Fibroblast of pulmonary artery (primary cell): ENCODE measurements around the gene WDHD1.
"Not testable (repeated sequence)": the region's sequence is repeated elsewhere in the genome, so short reads cannot be mapped to it uniquely, and the experiment has no call there.

Experiments used
- DNase-seq: peaks from one replicate; pipeline ENCODE4 v3.0.0-alpha.2; 2010; ENCODE audit warnings: low read depth
- H3K4me3 ChIP-seq: replicated peaks from 2 replicates; pipeline ENCODE4 v1.5.1; 2011; ENCODE audit warnings: low read depth, mild to moderate bottlenecking, control low read depth, low read length, moderate library complexity
- CTCF ChIP-seq: IDR thresholded peaks from 2 replicates; pipeline ENCODE4 v1.5.1; 2011; ENCODE audit warnings: mild to moderate bottlenecking, control low read depth, low read length, inconsistent platforms; ENCODE audit errors: missing control alignments

Gene WDHD1

GRCh38 chr14:55047301-55048053, 20.6 kb upstream of the WDHD1 start:
- no peak for TF ChIP-seq CTCF
- no peak for DNase-seq
- no peak overlapping the region for H3K4me3 ChIP-seq

- no peak overlapping the region for H3K4me3 ChIP-seq
- TF ChIP-seq CTCF = no peak
- DNase-seq = no peak
Measured at GRCh38 chr14:55045087-55045486, 18.2 kb upstream of the WDHD1 start.

- no peak overlapping the region for H3K4me3 ChIP-seq
- DNase-seq = peak; percentile 11
- no peak for TF ChIP-seq CTCF
Measured at GRCh38 chr14:55043528-55043927, 16.6 kb upstream of the WDHD1 start.

- TF ChIP-seq CTCF = no peak
- H3K4me3 ChIP-seq = no peak overlapping the region
- DNase-seq = no peak
Measured at GRCh38 chr14:55038708-55039107, 11.8 kb upstream of the WDHD1 start.

GRCh38 chr14:55037995-55038394, 11.1 kb upstream of the WDHD1 start:
- not testable (repeated sequence) for DNase-seq, H3K4me3 ChIP-seq

- H3K4me3 ChIP-seq = no peak overlapping the region
- DNase-seq = no peak
- TF ChIP-seq CTCF = no peak
Measured at GRCh38 chr14:55031190-55031589, 4.3 kb upstream of the WDHD1 start.

GRCh38 chr14:55028476-55028875, 1.6 kb upstream of the WDHD1 start:
- H3K4me3 ChIP-seq = peak overlapping the region; percentile 89
- TF ChIP-seq CTCF = no peak
- no peak for DNase-seq
